AG04450 (cell line): ENCODE measurements around the gene WDR81. TPM values are rescaled to one million over a fixed set of nuclear protein-coding genes. Genes with fewer than 3 reads are reported as not detected.
"Not testable (repeated sequence)": the region's sequence is repeated elsewhere in the genome, so short reads cannot be mapped to it uniquely, and the experiment has no call there.

Experiments used
- CTCF ChIA-PET: fragments of 300-600, 350-600 bp; formaldehyde crosslinking; extraction: SDS; loops from one replicate; lab custom pipeline; 2022; ENCODE audit warnings: antibody characterized with exemption, inconsistent platforms; lab: Charles Lee
- POLR2A ChIA-PET: fragments of 350-600 bp; formaldehyde crosslinking; extraction: SDS; loops from one replicate; lab custom pipeline; 2021; ENCODE audit warnings: antibody characterized with exemption, inconsistent platforms; lab: Yijun Ruan, JAX
- DNase-seq: peaks from one replicate; pipeline ENCODE4 v3.0.0-alpha.2; 2011; ENCODE audit warnings: low read depth, low spot score
- H3K27ac ChIP-seq: one replicate; pipeline ENCODE4 v1.5.1; 2012; ENCODE audit warnings: low read depth, low read length, control low read depth
- H3K27me3 ChIP-seq: one replicate; pipeline ENCODE4 v1.6.0; 2012; ENCODE audit warnings: low read length; ENCODE audit not compliant: control insufficient read depth, insufficient read depth
- H3K4me3 ChIP-seq: 2 replicates; pipeline ENCODE4 v1.5.1; 2011; ENCODE audit warnings: mild to moderate bottlenecking, low read depth, low read length, control low read depth
- H3K9me3 ChIP-seq: 2 replicates; pipeline ENCODE4 v1.5.1; 2012; ENCODE audit warnings: low read length; ENCODE audit not compliant: control insufficient read depth, insufficient read depth
- CTCF ChIP-seq: IDR thresholded peaks from 2 replicates; pipeline ENCODE4 v1.5.1; 2011; ENCODE audit warnings: low read depth, low read length, control low read depth, inconsistent platforms
- polyA plus RNA-seq: library from polyadenylated mRNA; depleted of rRNA; stranded (reverse); fragments of >200 nt; gene quantifications from 2 replicates; pipeline ENCODE4 v1.2.3, GENCODE V29; 2011

The WDR81 gene
- polyA plus RNA-seq, 1 experiment = 2.9 TPM

GRCh38 chr17:1686086-1686485 lies 38.4 kb upstream of the WDR81 start:
- ChIA-PET CTCF (no interaction called here), POLR2A (no interaction called here)
- H3K9me3 ChIP-seq = no peaks in the 10 kb centered on the region; the same call in 1 of the 2 replicates
- no peak overlapping the region for H3K4me3 ChIP-seq
- no peak overlapping the region for H3K27ac ChIP-seq
- H3K27me3 ChIP-seq = no peaks in the 10 kb centered on the region
- DNase-seq = no peak
- TF ChIP-seq CTCF = no peak

- H3K4me3 ChIP-seq, POLR2A ChIA-PET, CTCF ChIA-PET, H3K27me3 ChIP-seq, DNase-seq, H3K27ac ChIP-seq: not testable (repeated sequence)
- peaks cover 10% of the 10 kb centered on the region for H3K9me3 ChIP-seq
These were observed 36.1 kb upstream of the WDR81 start for GRCh38 chr17:1688405-1688804.

GRCh38 chr17:1690544-1691221 lies 33.8 kb upstream of the WDR81 start:
- Histone ChIP-seq H3K9me3 (peaks cover 10% of the 10 kb centered on the region), H3K27ac (no peak overlapping the region), H3K4me3 (no peak overlapping the region), H3K27me3 (no peaks in the 10 kb centered on the region)
- ChIA-PET POLR2A (no interaction called here), CTCF (no interaction called here)
- no peak for TF ChIP-seq CTCF
- DNase-seq = no peak

GRCh38 chr17:1693339-1693738 lies 31.2 kb upstream of the WDR81 start:
- ChIA-PET CTCF (no interaction called here), POLR2A (no interaction called here)
- no peak for DNase-seq
- Histone ChIP-seq H3K9me3 (peaks cover 10% of the 10 kb centered on the region), H3K27me3 (no peaks in the 10 kb centered on the region), H3K4me3 (no peak overlapping the region), H3K27ac (no peak overlapping the region)
- no peak for TF ChIP-seq CTCF

- Histone ChIP-seq H3K4me3 (no peak overlapping the region), H3K27ac (no peak overlapping the region), H3K27me3 (no peaks in the 10 kb centered on the region), H3K9me3 (peaks cover 10% of the 10 kb centered on the region)
- DNase-seq = no peak
- TF ChIP-seq CTCF = no peak
- ChIA-PET POLR2A (no interaction called here), CTCF (no interaction called here)
These were observed 29.1 kb upstream of the WDR81 start for GRCh38 chr17:1695365-1695764.

- POLR2A ChIA-PET = no interaction called here
- DNase-seq = no peak
- Histone ChIP-seq H3K4me3 (no peak overlapping the region), H3K27ac (no peak overlapping the region), H3K9me3 (peaks cover 5% of the 10 kb centered on the region), H3K27me3 (no peaks in the 10 kb centered on the region)
- TF ChIP-seq CTCF = no peak
- CTCF ChIA-PET = no interaction called here
These were observed 26.8 kb upstream of the WDR81 start for GRCh38 chr17:1697681-1698080.

GRCh38 chr17:1699891-1700290 lies 24.6 kb upstream of the WDR81 start:
- H3K27ac ChIP-seq, DNase-seq, H3K4me3 ChIP-seq, H3K9me3 ChIP-seq, CTCF ChIA-PET, H3K27me3 ChIP-seq: not testable (repeated sequence)
- POLR2A ChIA-PET = interaction anchor here (0.6 kb wide), 1 partner anchor 286 kb away, joined by 5 read pairs; no protein-coding TSS in a partner anchor
